ENCODE measurements around the gene AKR1B15. TPM values are rescaled to one million over a fixed set of nuclear protein-coding genes. Genes with fewer than 3 reads are reported as not detected.

Gene AKR1B15
- total and polyA plus RNA-seq, 2 of the 4 experiments (the other 2 are of a cell fraction) = not detected

GRCh38 chr7:134625550-134625949, 76.6 kb downstream of the AKR1B15 start:
- no peaks in the 10 kb centered on the region for H3K27me3 ChIP-seq (ENCODE audit: control insufficient read depth, insufficient read depth, low read length)
- H4K5ac ChIP-seq (ENCODE audit: low read depth, low read length) = no peak overlapping the region
- H3K4me3 ChIP-seq (ENCODE audit: insufficient read depth, low read depth, low read length) = no peak overlapping the region
- H3K56ac ChIP-seq (ENCODE audit: extremely low read depth, insufficient read depth, low read length) = no peak overlapping the region
- no peak overlapping the region for H3K4ac ChIP-seq (ENCODE audit: low read depth, low read length)
- TF ChIP-seq SMC3 (IDR thresholded peaks at IDR 0.05; ENCODE audit: low read depth, low read length) (no peak), POLR2A (IDR thresholded peaks at IDR 0.05; ENCODE audit: low read depth, low read length) (no peak), FOS (IDR thresholded peaks at IDR 0.05; ENCODE audit: low read depth, low read length) (peak; percentile 54), MXI1 (IDR thresholded peaks at IDR 0.05; ENCODE audit: borderline replicate concordance, low read depth, low read length) (no peak)
- H2BK15ac ChIP-seq (ENCODE audit: low read depth, low read length) = no peak overlapping the region
- H3K9me3 ChIP-seq (ENCODE audit: control insufficient read depth, insufficient read depth, low read length) = no peaks in the 10 kb centered on the region
- ATAC-seq (ENCODE audit: low read depth) (peak; percentile 92), DNase-seq (peak; percentile 93)
- H4K20me1 ChIP-seq (ENCODE audit: insufficient read depth, low read length) = no peaks in the 10 kb centered on the region
- H2AK9ac ChIP-seq (replicated peaks; ENCODE audit: low read depth, low read length, poor library complexity) = no peak overlapping the region
- no peak overlapping the region for H2AK5ac ChIP-seq (ENCODE audit: low read depth, low read length)
- no peak overlapping the region for H2BK120ac ChIP-seq (ENCODE audit: low read depth, low read length)
- no peak overlapping the region for H2BK20ac ChIP-seq (ENCODE audit: low read depth, low read length)
- no peak overlapping the region; the same call in 1 of the 2 replicates for H3K27ac ChIP-seq (ENCODE audit: insufficient read depth, low read length)
- H4K91ac ChIP-seq (ENCODE audit: insufficient read depth, low read depth, low read length) = no peak overlapping the region
- H3K36me3 ChIP-seq (ENCODE audit: control insufficient read depth, insufficient read depth, low read length) = no peaks in the 10 kb centered on the region
- CTCF ChIA-PET = no interaction called here
- BruUV-seq (replicated peaks) = no TSS peak
- no CpG with 5 or more reads among the region's 3 CpGs for WGBS, 2 experiments (ENCODE audit: extremely low coverage in 2 of 2, insufficient read length in 1 of 2)
- H3K79me1 ChIP-seq (ENCODE audit: low read depth in 1 of 2, low read length in 2 of 2) = no peaks in the 10 kb centered on the region
- H3K9ac ChIP-seq (ENCODE audit: low read depth, low read length) = no peak overlapping the region
- intact Hi-C loops (cut with micrococcal nuclease) = no loop called here
- in situ Hi-C loops (cut with MboI; ENCODE audit: low sequenced_read_pairs) = no loop called here
- no peak overlapping the region for H2AFZ ChIP-seq (replicated peaks; ENCODE audit: low read length, poor library complexity)
- no peak overlapping the region for H3K14ac ChIP-seq (replicated peaks; ENCODE audit: low read depth, low read length)
- no peak overlapping the region for H3K18ac ChIP-seq (ENCODE audit: low read depth, low read length)
- H3K4me1 ChIP-seq (ENCODE audit: control insufficient read depth, insufficient read depth, low read length) = no peaks in the 10 kb centered on the region
- POLR2A ChIA-PET (ENCODE audit: unreplicated experiment) = interaction anchor here (1.0 kb wide), 1 partner anchor 12 kb away, joined by 3 read pairs; no protein-coding TSS in a partner anchor
- no peak overlapping the region for H2BK5ac ChIP-seq (ENCODE audit: low read depth, low read length, poor library complexity, severe bottlenecking)
- no peak overlapping the region for H4K8ac ChIP-seq (ENCODE audit: low read depth in 2 of 2, low read length in 2 of 2)
- no peak overlapping the region for H3K23ac ChIP-seq (ENCODE audit: low read depth, low read length)
- dilution Hi-C loops (cut with HindIII; ENCODE audit: low sequenced_read_pairs, unreplicated experiment) = no loop called here
- H3K9me1 ChIP-seq (ENCODE audit: insufficient read depth, low read length) = peaks cover 4% of the 10 kb centered on the region; the same call in 1 of the 2 replicates
- peak overlapping the region; percentile 28; the same call in 1 of the 2 replicates for H3K4me2 ChIP-seq (ENCODE audit: low read depth, low read length)
